ENCODE data around the gene SLC19A3. TPM values are rescaled to one million over a fixed set of nuclear protein-coding genes. Genes with fewer than 3 reads are reported as not detected.
A peak's percentile ranks its signal among the peaks of the same experiment; 100 is the strongest.
"Not testable (repeated sequence)": the region's sequence is repeated elsewhere in the genome, so short reads cannot be mapped to it uniquely, and the experiment has no call there.

Gene SLC19A3
- not detected for polyA plus RNA-seq (2013, experiment 1 of 2; ENCODE audit: insufficient read length)
- 0.08 TPM for polyA plus RNA-seq (2013, experiment 2 of 2; ENCODE audit: insufficient read length)

GRCh38 chr2:227717687-227718567, at the start of gene SLC19A3:
SLC19A3 (minus strand) TSS chr2:227718028; CDS start chr2:227702318, 15,710 bp downstream.
- DNase-seq, result peak; percentile 50

GRCh38 chr2:227766373-227766883, 48.6 kb upstream of the SLC19A3 start:
- peak; percentile 68 for DNase-seq

- no peak for DNase-seq
Observed at GRCh38 chr2:227765788-227766372, 48.1 kb upstream of the SLC19A3 start.

DNA sequence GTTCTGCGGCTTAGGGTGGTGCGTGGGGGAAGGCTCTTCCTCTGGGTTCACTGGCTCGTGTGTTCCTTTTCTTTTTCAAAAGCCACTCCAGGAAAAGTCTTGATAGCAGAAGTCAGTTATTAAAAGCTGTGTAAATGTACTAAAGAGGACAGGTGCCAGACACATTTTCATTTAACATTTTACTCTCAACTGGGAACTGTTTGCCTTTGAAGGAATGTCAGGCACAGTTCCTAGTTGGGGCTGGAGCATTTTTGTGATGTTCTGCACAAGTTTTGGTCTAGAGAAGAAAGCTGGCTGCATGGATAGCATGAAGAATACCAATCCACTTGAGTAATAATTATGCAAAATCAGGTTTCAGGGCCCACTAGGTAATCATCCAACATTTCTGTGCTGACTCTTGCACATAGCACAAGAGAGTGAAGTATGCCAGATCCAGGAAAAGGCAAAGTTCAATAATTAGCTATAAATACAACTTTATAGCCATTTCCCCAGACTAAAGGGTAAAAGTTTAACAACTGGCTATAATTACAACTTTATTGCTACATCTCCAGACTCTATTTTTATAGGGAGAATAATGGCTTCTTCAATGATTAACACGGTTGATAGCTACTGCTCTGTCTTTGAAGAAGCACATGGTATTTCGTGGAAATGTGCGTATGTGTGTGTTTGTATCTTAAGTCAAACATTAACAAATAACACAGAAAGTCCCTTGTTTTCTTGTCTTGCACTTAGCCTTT, 44.1 kb upstream of the SLC19A3 start:
- no peak for DNase-seq

DNA sequence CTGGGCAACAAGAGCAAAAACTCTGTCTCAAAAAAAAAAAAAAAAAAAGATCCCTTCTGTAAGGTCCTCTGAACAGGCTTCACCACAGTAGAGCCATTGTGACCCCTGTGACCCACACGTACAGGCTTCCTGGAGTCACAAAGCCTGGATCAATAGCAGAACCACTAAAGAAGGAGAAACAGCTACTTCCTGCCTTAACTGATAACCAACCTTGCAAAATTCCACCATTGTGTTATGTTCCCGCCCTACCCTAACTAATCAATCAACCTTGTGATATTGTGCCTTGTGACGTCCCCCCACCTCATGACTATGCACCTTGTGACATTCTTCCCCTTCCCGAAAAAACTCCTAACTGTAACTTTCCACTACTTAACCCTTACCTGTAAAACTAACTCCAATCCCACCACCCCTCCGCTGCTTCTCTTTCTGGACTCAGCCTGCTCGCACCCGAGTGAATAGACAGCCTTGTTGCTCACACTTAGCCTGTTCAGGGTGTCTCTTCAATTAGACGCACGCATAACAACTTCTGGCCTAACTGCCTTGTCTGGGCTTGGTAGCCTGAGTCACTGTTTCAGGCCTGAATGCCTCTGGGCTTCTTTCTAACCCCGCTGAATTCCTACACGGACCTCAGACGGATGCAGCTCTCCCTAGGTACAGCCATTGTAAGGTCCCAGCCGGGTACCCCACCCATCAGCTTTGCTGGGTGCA, 41.7 kb upstream of the SLC19A3 start:
- DNase-seq, result no peak

DNA sequence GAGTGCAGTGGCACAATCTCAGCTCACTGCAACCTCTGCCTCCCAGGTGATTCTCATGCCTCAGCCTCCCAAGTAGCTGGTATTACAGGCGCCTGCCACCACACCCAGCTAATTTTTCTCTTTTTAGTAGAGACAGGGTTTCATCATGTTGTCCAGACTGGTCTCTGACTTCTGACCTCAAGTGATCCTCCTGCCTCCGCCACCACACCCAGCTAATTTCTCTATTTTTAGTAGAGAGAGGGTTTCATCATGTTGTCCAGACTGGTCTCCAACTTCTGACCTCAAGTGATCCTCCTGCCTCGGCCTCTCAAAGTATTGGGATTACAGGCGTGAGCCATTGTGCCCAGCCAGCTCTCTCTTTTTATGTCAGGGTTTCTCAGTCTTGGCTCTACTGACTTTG, 38.4 kb upstream of the SLC19A3 start:
- DNase-seq, result not testable (repeated sequence)

DNA sequence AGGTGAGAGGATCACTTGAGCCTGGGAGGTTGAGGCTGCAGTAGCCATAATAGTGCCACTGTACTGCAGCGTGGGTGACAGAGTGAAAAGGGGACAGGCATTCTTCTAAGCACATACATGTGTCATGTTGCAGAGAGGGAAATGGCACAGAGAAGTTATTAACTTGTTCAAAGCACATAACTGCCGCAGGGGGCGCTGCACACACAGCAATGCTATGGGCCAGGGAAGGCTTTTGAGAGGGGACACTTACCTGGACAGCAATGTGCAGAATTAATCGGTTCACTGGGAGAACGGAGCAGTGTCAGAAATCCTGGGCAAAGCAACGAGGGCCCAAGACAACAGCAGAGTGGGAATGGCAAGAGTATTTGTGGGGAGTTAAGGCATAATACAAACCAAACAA, 30.3 kb upstream of the SLC19A3 start:
- DNase-seq, result no peak

GRCh38 chr2:227745594-227745993, 27.8 kb upstream of the SLC19A3 start, which contains the start of gene SCYGR8:
SCYGR8 (plus strand) TSS chr2:227745894; CDS start chr2:227745894, 0 bp downstream.
- no peak for DNase-seq

DNA sequence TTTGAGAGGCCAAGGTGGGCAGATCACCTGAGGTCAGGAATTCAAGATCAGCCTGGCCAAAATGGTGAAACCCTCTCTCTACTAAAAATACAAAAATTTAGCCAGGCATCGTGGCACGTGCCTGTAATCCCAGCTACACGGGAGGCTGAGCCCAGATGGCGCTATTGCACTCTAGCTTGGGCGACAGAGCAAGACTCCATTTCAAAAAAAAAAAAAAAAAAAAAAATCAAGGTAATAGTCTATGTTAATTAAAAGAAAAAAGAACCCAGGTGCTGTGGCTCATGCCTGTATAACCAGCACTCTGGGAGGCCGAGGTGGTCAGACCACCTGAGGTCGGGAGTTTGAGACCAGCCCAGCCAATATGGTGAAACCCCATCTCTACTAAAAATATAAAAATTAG, 22.9 kb upstream of the SLC19A3 start:
- not testable (repeated sequence) for DNase-seq

- no peak for DNase-seq
Observed at GRCh38 chr2:227739351-227739750, 21.5 kb upstream of the SLC19A3 start.

GRCh38 chr2:227728035-227728434, 10.2 kb upstream of the SLC19A3 start, which contains the start of gene SCYGR7:
SCYGR7 (plus strand) TSS chr2:227728335; CDS start chr2:227728335, 0 bp downstream.
- no peak for DNase-seq

GRCh38 chr2:227724394-227725039, 6.7 kb upstream of the SLC19A3 start, which contains the start of gene SCYGR6:
SCYGR6 (minus strand) TSS chr2:227724757; CDS start chr2:227724757, 0 bp downstream.
- DNase-seq, result no peak

DNA sequence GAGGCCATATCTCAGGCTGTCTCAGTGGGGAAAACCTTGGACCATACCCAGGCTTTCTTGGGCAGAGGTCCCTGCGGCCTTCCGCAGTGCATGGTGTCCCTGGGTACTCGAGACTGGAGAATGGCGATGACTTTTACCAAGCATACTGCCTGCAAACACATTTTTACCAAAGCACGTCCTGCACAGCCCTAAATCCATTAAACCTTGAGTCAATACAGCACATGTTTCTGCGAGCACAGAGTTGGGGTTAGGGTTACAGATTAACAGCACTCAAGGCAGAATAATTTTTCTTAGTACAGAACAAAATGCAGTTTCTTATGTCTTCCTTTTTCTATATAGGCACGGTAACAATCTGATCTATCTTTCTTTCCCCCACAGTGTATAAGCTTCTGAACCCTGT, 5.0 kb upstream of the SLC19A3 start:
- DNase-seq, result not testable (repeated sequence)

- DNase-seq, result no peak
Observed at GRCh38 chr2:227720680-227721079, 2.9 kb upstream of the SLC19A3 start.

DNA sequence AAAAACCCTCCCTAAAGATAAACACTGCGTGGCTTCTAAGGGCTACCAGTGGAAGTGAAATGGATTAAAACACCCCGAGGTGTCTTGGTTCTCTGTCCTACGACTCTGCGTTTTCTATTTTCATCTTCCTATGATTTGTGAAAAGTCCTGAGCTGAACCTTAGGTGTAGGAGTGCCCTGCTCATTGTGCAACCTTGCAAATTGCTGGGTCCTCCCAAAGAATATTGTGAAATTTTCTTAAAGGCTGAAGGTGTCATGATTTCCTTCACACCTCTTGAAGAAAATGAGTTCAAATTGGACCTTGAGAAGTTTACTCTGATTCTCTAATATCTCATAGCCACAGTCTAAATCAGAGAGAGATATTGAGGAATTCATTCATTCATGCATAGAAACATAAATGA, 1.8 kb upstream of the SLC19A3 start:
- no peak for DNase-seq

DNA sequence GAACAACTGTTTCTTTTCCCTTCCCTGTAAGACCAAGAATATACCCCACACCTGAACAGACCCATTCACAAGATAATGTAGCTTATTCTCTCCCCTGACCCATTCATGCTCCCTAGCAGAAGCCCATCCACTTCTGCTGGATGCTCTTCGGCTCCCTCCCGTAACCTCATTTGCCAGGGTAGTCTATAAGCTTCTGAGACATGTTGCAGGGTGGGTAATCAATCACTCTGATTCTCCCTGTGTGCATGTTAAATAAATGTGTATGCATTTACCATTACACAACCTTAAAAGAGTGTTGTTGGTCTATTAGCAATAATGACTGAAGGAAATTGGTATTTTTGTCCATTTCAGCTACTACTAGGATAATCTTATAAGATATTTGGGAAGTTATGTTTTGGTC, 1.3 kb downstream of the SLC19A3 start:
- no peak for DNase-seq

DNA sequence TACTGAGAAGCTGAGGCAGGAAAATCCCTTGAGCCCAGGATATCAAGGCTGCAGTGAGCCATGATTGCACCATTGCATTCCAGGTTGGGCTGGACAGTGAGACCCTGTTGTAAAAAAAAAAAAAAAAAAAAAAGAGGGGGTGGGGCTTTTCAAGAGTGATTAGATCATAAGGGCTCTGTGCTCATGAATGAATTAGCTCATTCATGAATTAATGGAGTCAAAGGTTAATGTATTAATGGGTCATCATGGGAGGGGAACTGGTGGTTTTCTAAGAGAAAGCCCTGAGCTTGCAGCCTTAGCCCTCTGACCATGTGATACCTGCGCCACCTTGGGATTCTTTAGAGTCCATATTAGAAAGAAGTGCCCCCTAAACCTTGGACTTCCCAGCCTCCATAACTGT, 4.5 kb downstream of the SLC19A3 start:
- DNase-seq, result no peak

- no peak for DNase-seq
Observed at GRCh38 chr2:227710986-227711385, 6.8 kb downstream of the SLC19A3 start.

DNA sequence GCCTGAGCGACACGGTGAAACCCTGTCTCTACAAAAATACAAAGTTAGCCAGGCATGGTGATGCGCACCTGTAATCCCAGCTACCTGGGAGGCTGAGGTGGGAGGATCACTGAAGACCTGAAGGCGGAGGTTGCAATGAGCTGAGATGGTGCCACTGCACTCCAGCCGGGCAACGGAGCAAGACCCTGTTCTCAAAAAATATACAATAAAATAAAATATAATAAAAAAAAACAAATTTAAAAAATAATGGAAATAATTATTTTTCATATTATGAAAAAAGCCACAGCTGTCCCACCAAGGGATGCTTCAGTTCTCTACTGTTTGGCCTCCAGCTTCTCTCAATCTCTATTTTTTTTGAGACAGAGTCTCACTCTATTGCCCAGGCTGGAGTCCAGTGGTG, 10.4 kb downstream of the SLC19A3 start:
- no peak for DNase-seq

GRCh38 chr2:227706859-227707258, 11.0 kb downstream of the SLC19A3 start:
- no peak for DNase-seq

GRCh38 chr2:227703961-227704360, 13.9 kb downstream of the SLC19A3 start:
- DNase-seq, result no peak

All from fibroblast of skin of back (primary cell).